C4-2B (cell line): ENCODE results near the gene VRK3.
"Not testable (repeated sequence)": the region's sequence is repeated elsewhere in the genome, so short reads cannot be mapped to it uniquely, and the experiment has no call there.

Source experiments
- H3K27ac ChIP-seq: fragments of 450-650 bp; 2 replicates; pipeline ENCODE4 v1.5.1; 2017
- CTCF ChIP-seq: fragments of 450-650 bp; conservative IDR thresholded peaks from 2 replicates; pipeline ENCODE4 v1.5.1; 2017; ENCODE audit warnings: mild to moderate bottlenecking
- ZFX ChIP-seq: fragments of 450-650 bp; IDR thresholded peaks from 2 replicates; pipeline ENCODE4 v1.6.1; 2017

VRK3 gene

GRCh38 chr19:50025022-50025793 is at the start of gene VRK3:
Gene VRK3, minus strand, starts transcription at chr19:50025372. Its CDS starts 9,210 bp downstream, at chr19:50016162.
- TF ChIP-seq ZFX (no peak), CTCF (no peak)
- H3K27ac ChIP-seq, result peak within 1 kb of the TSS; percentile 78

- not testable (repeated sequence) for H3K27ac ChIP-seq
These were observed 43.2 kb upstream of the VRK3 start for GRCh38 chr19:50068382-50068781.

GRCh38 chr19:50067575-50067974 is 42.4 kb upstream of the VRK3 start:
- no peak overlapping the region for H3K27ac ChIP-seq
- TF ChIP-seq CTCF (no peak), ZFX (no peak)

- TF ChIP-seq ZFX (no peak), CTCF (no peak)
- H3K27ac ChIP-seq, result no peak overlapping the region
These were observed 40.8 kb upstream of the VRK3 start for GRCh38 chr19:50065938-50066337.

- TF ChIP-seq CTCF (no peak), ZFX (no peak)
- no peak overlapping the region for H3K27ac ChIP-seq
These were observed 36.5 kb upstream of the VRK3 start for GRCh38 chr19:50061650-50062049.

GRCh38 chr19:50060107-50060506 is 34.9 kb upstream of the VRK3 start:
- H3K27ac ChIP-seq, result no peak overlapping the region
- no peak for TF ChIP-seq CTCF
- TF ChIP-seq ZFX, result no peak

GRCh38 chr19:50059045-50059444 is 33.9 kb upstream of the VRK3 start:
- H3K27ac ChIP-seq, result no peak overlapping the region
- TF ChIP-seq CTCF (no peak), ZFX (no peak)

GRCh38 chr19:50058425-50058824 is 33.3 kb upstream of the VRK3 start:
- H3K27ac ChIP-seq, result no peak overlapping the region
- TF ChIP-seq CTCF (no peak), ZFX (no peak)
